ENCODE results near the gene TCF4.
"Not testable (repeated sequence)": the region's sequence is repeated elsewhere in the genome, so short reads cannot be mapped to it uniquely, and the experiment has no call there.

TCF4 gene

GRCh38 chr18:55473058-55473457 is 114.9 kb downstream of the TCF4 start:
- Histone ChIP-seq H3K9me2 (replicated peaks; ENCODE audit: insufficient read depth, low read length) (no peaks in the 10 kb centered on the region), H3K36me3 (replicated peaks; ENCODE audit: insufficient read depth, low read length) (no peaks in the 10 kb centered on the region), H3F3A (ENCODE audit: insufficient read depth, low read length) (no peaks in the 10 kb centered on the region), H3K27me3 (replicated peaks; ENCODE audit: insufficient read depth, low read length) (no peaks in the 10 kb centered on the region), H3K9me3 (replicated peaks; ENCODE audit: insufficient read depth, low read length) (no peaks in the 10 kb centered on the region), H3K4me1 (ENCODE audit: low read length) (peaks cover 6% of the 10 kb centered on the region; the same call in 1 of the 2 replicates), H3K9ac (ENCODE audit: low read length) (no peak overlapping the region), H3K79me2 (ENCODE audit: low read length) (no peaks in the 10 kb centered on the region), H2AFZ (ENCODE audit: low read length) (no peak overlapping the region), H4K20me1 (ENCODE audit: insufficient read depth, low read length) (no peaks in the 10 kb centered on the region), H3K27ac (ENCODE audit: low read length) (no peak overlapping the region), H3K4me2 (ENCODE audit: low read depth, low read length) (no peak overlapping the region), H3K4me3 (ENCODE audit: low read length) (no peak overlapping the region)
- no peak for DNase-seq
- no peak for TF ChIP-seq CTCF (IDR thresholded peaks at IDR 0.05; ENCODE audit: low read length)

DNA sequence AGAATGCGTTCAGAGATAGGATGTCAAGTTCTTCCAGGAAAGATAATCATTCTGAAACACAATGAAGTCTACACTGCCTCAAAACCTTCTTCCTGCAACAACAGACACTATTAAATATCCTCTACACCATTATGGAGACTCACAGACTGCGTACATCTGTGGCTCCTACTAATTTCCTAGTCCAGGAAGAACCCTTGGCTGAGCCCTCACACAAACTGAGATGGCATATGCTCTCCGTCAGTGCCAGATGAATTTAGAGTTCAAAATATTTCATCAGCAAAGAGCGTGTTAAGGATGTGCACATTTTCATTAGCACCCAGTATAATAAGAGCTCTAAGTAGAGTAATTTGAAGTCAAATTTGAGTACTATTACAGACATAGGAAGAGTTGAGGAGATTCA is 117.2 kb downstream of the TCF4 start:
- no peak overlapping the region for H3K4me2 ChIP-seq (ENCODE audit: low read depth, low read length)
- H3K27ac ChIP-seq (ENCODE audit: low read length): no peak overlapping the region
- no peak for TF ChIP-seq EZH2phosphoT487 (IDR thresholded peaks at IDR 0.05; ENCODE audit: low read length)
- TF ChIP-seq CTCF (IDR thresholded peaks at IDR 0.05; ENCODE audit: low read length): no peak
- no peak for TF ChIP-seq EZH2 (optimal IDR thresholded peaks at IDR 0.05; ENCODE audit: low read depth, low read length)
- no peaks in the 10 kb centered on the region for H3K79me2 ChIP-seq (ENCODE audit: low read length)
- no peaks in the 10 kb centered on the region for H3K9me2 ChIP-seq (replicated peaks; ENCODE audit: insufficient read depth, low read length)
- no peaks in the 10 kb centered on the region for H3K9me3 ChIP-seq (replicated peaks; ENCODE audit: insufficient read depth, low read length)
- no peaks in the 10 kb centered on the region for H3K36me3 ChIP-seq (replicated peaks; ENCODE audit: insufficient read depth, low read length)
- no peak overlapping the region for H3K9ac ChIP-seq (ENCODE audit: low read length)
- H3F3A ChIP-seq (ENCODE audit: insufficient read depth, low read length): no peaks in the 10 kb centered on the region
- H3K4me1 ChIP-seq (ENCODE audit: low read length): no peaks in the 10 kb centered on the region
- no peaks in the 10 kb centered on the region for H4K20me1 ChIP-seq (ENCODE audit: insufficient read depth, low read length)
- no peak overlapping the region for H3K4me3 ChIP-seq (ENCODE audit: low read length)
- no peak for DNase-seq
- H3K27me3 ChIP-seq (replicated peaks; ENCODE audit: insufficient read depth, low read length): no peaks in the 10 kb centered on the region
- no peak overlapping the region for H2AFZ ChIP-seq (ENCODE audit: low read length)

DNA sequence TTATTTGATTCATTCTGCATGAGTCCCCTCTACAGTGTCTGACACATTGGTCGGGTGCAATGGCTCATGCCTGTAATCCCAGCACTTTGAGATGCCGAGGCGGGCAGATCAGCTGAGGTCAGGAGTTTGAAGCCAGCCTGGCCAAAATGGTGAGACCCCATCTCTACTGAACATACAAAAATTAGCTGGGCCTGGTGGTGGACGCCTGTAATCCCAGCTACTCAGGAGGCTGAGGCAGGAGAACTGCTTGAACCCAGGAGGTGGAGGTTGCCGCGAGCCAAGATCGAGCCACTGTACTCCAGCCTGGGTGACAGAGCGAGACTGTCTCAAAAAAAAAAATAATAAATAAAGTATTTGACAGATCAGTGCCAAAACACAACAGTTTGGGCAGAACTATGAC is 118.9 kb downstream of the TCF4 start:
- DNase-seq; H3K4me3 ChIP-seq (ENCODE audit: low read length); H3K36me3 ChIP-seq (replicated peaks; ENCODE audit: insufficient read depth, low read length); H3K9me3 ChIP-seq (replicated peaks; ENCODE audit: insufficient read depth, low read length); H4K20me1 ChIP-seq (ENCODE audit: insufficient read depth, low read length); H3K79me2 ChIP-seq (ENCODE audit: low read length); H3F3A ChIP-seq (ENCODE audit: insufficient read depth, low read length); H3K27ac ChIP-seq (ENCODE audit: low read length); H3K9me2 ChIP-seq (replicated peaks; ENCODE audit: insufficient read depth, low read length); H3K4me1 ChIP-seq (ENCODE audit: low read length); H3K4me2 ChIP-seq (ENCODE audit: low read depth, low read length); H3K9ac ChIP-seq (ENCODE audit: low read length); H2AFZ ChIP-seq (ENCODE audit: low read length); H3K27me3 ChIP-seq (replicated peaks; ENCODE audit: insufficient read depth, low read length): not testable (repeated sequence)

- no peaks in the 10 kb centered on the region for H3F3A ChIP-seq (ENCODE audit: insufficient read depth, low read length)
- H3K79me2 ChIP-seq (ENCODE audit: low read length): no peaks in the 10 kb centered on the region
- no peaks in the 10 kb centered on the region for H3K9me3 ChIP-seq (replicated peaks; ENCODE audit: insufficient read depth, low read length)
- no peak overlapping the region for H3K27ac ChIP-seq (ENCODE audit: low read length)
- no peaks in the 10 kb centered on the region for H3K4me1 ChIP-seq (ENCODE audit: low read length)
- H3K9ac ChIP-seq (ENCODE audit: low read length): no peak overlapping the region
- H3K36me3 ChIP-seq (replicated peaks; ENCODE audit: insufficient read depth, low read length): no peaks in the 10 kb centered on the region
- no peak overlapping the region for H2AFZ ChIP-seq (ENCODE audit: low read length)
- no peaks in the 10 kb centered on the region for H3K9me2 ChIP-seq (replicated peaks; ENCODE audit: insufficient read depth, low read length)
- H3K4me3 ChIP-seq (ENCODE audit: low read length): no peak overlapping the region
- no peak overlapping the region for H3K4me2 ChIP-seq (ENCODE audit: low read depth, low read length)
- TF ChIP-seq EZH2phosphoT487 (IDR thresholded peaks at IDR 0.05; ENCODE audit: low read length) (no peak), EZH2 (optimal IDR thresholded peaks at IDR 0.05; ENCODE audit: low read depth, low read length) (no peak), CTCF (IDR thresholded peaks at IDR 0.05; ENCODE audit: low read length) (no peak)
- DNase-seq: no peak
- no peaks in the 10 kb centered on the region for H3K27me3 ChIP-seq (replicated peaks; ENCODE audit: insufficient read depth, low read length)
- no peaks in the 10 kb centered on the region for H4K20me1 ChIP-seq (ENCODE audit: insufficient read depth, low read length)
Measured at GRCh38 chr18:55466789-55467188, 121.2 kb downstream of the TCF4 start.
